K562 (cell line): Measurements from ENCODE around the gene SCRN1. TPM values are rescaled to one million over a fixed set of nuclear protein-coding genes. Genes with fewer than 3 reads are reported as not detected.
A peak's percentile ranks its signal among the peaks of the same experiment; 100 is the strongest.

Experiments used
- ATAC-seq: fragments of 200-7000 bp; cut with Tn5 transposase; 3 replicates; pipeline ENCODE4 v1.9.1; 2020; ENCODE audit warnings: moderate library complexity
- BruUV-seq: library from RNA; stranded (reverse); fragments of 400-500 nt; replicated peaks from 2 replicates; lab custom pipeline; 2021; lab: Mats Ljungman, UMichigan
- CTCF ChIA-PET: fragments of 300-600 bp; formaldehyde crosslinking; extraction: SDS; loops from one replicate; lab custom pipeline; 2021; ENCODE audit warnings: low intra/inter-chr PET ratio; lab: Yijun Ruan, JAX
- POLR2A ChIA-PET: fragments of 300-600, 350-650 bp; sonication (Branson Sonifier 250); formaldehyde crosslinking; extraction: SDS; loops from one replicate; lab custom pipeline; 2021; ENCODE audit warnings: antibody characterized with exemption, inconsistent platforms; lab: Yijun Ruan, JAX
- DNase-seq, 4 experiments: peaks; one replicate each; pipeline versions ENCODE4 v3.0.0 to v3.0.0-alpha.2; 2011 to 2018; ENCODE audit warnings: low spot score in 3 of 4, mixed read lengths in 3 of 4; ENCODE audit errors: extremely low read depth in 1 of 4
- FAIRE-seq: peaks from 2 replicates; lab custom pipeline; 2011; peaks lifted over from hg19 to GRCh38; lab: Jason Lieb, UNC
- H2AFZ ChIP-seq: 2 replicates; pipeline ENCODE4 v1.6.0; 2011; ENCODE audit warnings: low read depth, low read length, control low read depth, inconsistent platforms
- H3K27ac ChIP-seq: fragments of 200-600 bp; 3 replicates; pipeline ENCODE4 v1.8.0; 2011; ENCODE audit warnings: low read depth, mild to moderate bottlenecking, control low read depth, inconsistent platforms, low read length, moderate library complexity, mixed read lengths; ENCODE audit errors: extremely low read depth
- H3K27me3 ChIP-seq, 2 experiments: fragments of 300-600 bp in 1 of 2; 2 replicates in 1 of 2; 3 replicates in 1 of 2; pipeline versions ENCODE4 v1.6.0 to v1.8.0; 2011; ENCODE audit warnings: inconsistent platforms in 2 of 2, low read length in 2 of 2, mild to moderate bottlenecking in 1 of 2, mixed read lengths in 1 of 2, moderate library complexity in 1 of 2; ENCODE audit not compliant: control insufficient read depth in 2 of 2, insufficient read depth in 2 of 2
- H3K36me3 ChIP-seq: fragments of 300-600 bp; 3 replicates; pipeline ENCODE4 v1.8.0; 2011; ENCODE audit warnings: mild to moderate bottlenecking, low read length, inconsistent platforms; ENCODE audit not compliant: control insufficient read depth, insufficient read depth
- H3K4me1 ChIP-seq, 2 experiments: fragments of 200-600 bp in 1 of 2; replicated peaks in 1 of 2; 2 replicates in 1 of 2; 3 replicates in 1 of 2; pipeline versions ENCODE4 v1.5.1 to v1.8.0; 2011; ENCODE audit warnings: inconsistent platforms in 2 of 2, low read length in 2 of 2, mild to moderate bottlenecking in 1 of 2, mixed read lengths in 1 of 2, moderate library complexity in 1 of 2; ENCODE audit not compliant: control insufficient read depth in 2 of 2, insufficient read depth in 2 of 2
- H3K4me2 ChIP-seq: 2 replicates; pipeline ENCODE4 v1.6.1; 2011; ENCODE audit warnings: low read length, control low read depth, inconsistent platforms, mixed read lengths; ENCODE audit not compliant: insufficient read depth
- H3K4me3 ChIP-seq: fragments of 200-600 bp; sonication (generic), shearing (Covaris generic); 2 replicates; pipeline ENCODE4 v1.5.1; 2016; ENCODE audit warnings: control low read depth, inconsistent platforms
- H3K79me2 ChIP-seq: fragments of 200-600 bp; 3 replicates; pipeline ENCODE4 v1.8.0; 2011; ENCODE audit warnings: low read length, inconsistent platforms; ENCODE audit not compliant: control insufficient read depth, insufficient read depth
- H3K9ac ChIP-seq, 2 experiments: 2 replicates each; pipeline versions ENCODE4 v1.6.0 to v1.6.1; 2011; ENCODE audit warnings: low read depth in 2 of 2, low read length in 2 of 2, control low read depth in 1 of 2, inconsistent platforms in 1 of 2, mild to moderate bottlenecking in 1 of 2, mixed read lengths in 1 of 2; ENCODE audit not compliant: insufficient read depth in 1 of 2
- H3K9me1 ChIP-seq: one replicate; pipeline ENCODE4 v1.6.0; 2011; ENCODE audit warnings: inconsistent platforms, mild to moderate bottlenecking, low read length, moderate library complexity; ENCODE audit not compliant: control insufficient read depth, insufficient read depth
- H3K9me3 ChIP-seq: replicated peaks from 2 replicates; pipeline ENCODE4 v1.5.1; 2011; ENCODE audit warnings: low read depth, low read length, inconsistent platforms; ENCODE audit not compliant: control insufficient read depth, insufficient read depth
- H4K20me1 ChIP-seq: replicated peaks from 2 replicates; pipeline ENCODE4 v1.6.1; 2011; ENCODE audit warnings: low read length, inconsistent platforms, mixed read lengths; ENCODE audit not compliant: control insufficient read depth, insufficient read depth
- C11orf30 ChIP-seq: fragments of 450-650 bp; IDR thresholded peaks from 2 replicates; pipeline ENCODE4 v1.6.1; 2016; ENCODE audit warnings: low read depth, mild to moderate bottlenecking
- CBFA2T3 ChIP-seq: fragments of 450-650 bp; IDR thresholded peaks from 2 replicates; pipeline ENCODE4 v1.6.1; 2017
- ETV6 ChIP-seq, 3 experiments: fragments of 150-350 bp in 1 of 3; sonication (generic) in 1 of 3; formaldehyde crosslinking in 1 of 3; IDR thresholded peaks; 2 replicates each; pipeline versions ENCODE4 v1.6.1 to v1.8.0; 2014 to 2022; ENCODE audit warnings: borderline replicate concordance in 2 of 3, low read depth in 2 of 3, antibody characterized with exemption in 1 of 3, low read length in 1 of 3, mild to moderate bottlenecking in 1 of 3, missing genetic modification reagents in 1 of 3
- MYC ChIP-seq, 2 experiments: fragments of 250-450 bp in 1 of 2; sonication (Bioruptor Pico) in 1 of 2; IDR thresholded peaks; 2 replicates each; pipeline versions ENCODE4 v1.5.1 to v1.6.1; 2012 to 2021; ENCODE audit warnings: low read depth in 2 of 2, borderline replicate concordance in 1 of 2, improper control_type of control experiment in 1 of 2, low read length in 1 of 2, mild to moderate bottlenecking in 1 of 2, moderate library complexity in 1 of 2
- TCFL5 ChIP-seq: fragments of 250-450 bp; sonication (Bioruptor Pico); conservative IDR thresholded peaks from 2 replicates; pipeline ENCODE4 v1.6.1; 2021; ENCODE audit warnings: mild to moderate bottlenecking, moderate library complexity, matching md5 sums
- ZNF316 ChIP-seq: fragments of 450-650 bp; IDR thresholded peaks from 2 replicates; pipeline ENCODE4 v1.6.1; 2016
- ZNF609 ChIP-seq: sonication (generic); formaldehyde crosslinking; IDR thresholded peaks from 2 replicates; pipeline ENCODE4 v1.8.1; 2023; ENCODE audit warnings: missing genetic modification reagents, mild to moderate bottlenecking, borderline replicate concordance
- WGBS: fragments of 100-300 bp; shearing (Covaris generic); methylation state at CpG from one replicate; pipeline ENCODE4 v1.1.6; 2016; ENCODE audit warnings: low coverage, mixed read lengths; ENCODE audit not compliant: insufficient coverage; ENCODE audit errors: missing lambda C conversion rate; 5-methylcytosine and 5-hydroxymethylcytosine counted together
- in situ Hi-C: fragments of 300-500 bp; cut with MboI; formaldehyde crosslinking; loops from 4 replicates; pipeline ENCODE4 v1.15.0; 2018; ENCODE audit warnings: inconsistent platforms, mixed read lengths
- intact Hi-C: fragments of 100-400 bp; cut with micrococcal nuclease; formaldehyde crosslinking; loops from 2 replicates; pipeline ENCODE4 v1.14.2; 2022
- polyA plus RNA-seq, 8 experiments: library from polyadenylated mRNA; depleted of rRNA in 4 of 8; stranded (reverse) in 5 of 8; unstranded in 3 of 8; fragments of >200 nt; fragmentation: Nextera tagmentation in 2 of 8; fragmentation: Illumina TruSeq in 1 of 8; extraction: Ambion mirVana in 2 of 8; extraction: Trizol in 1 of 8; gene quantifications; 2 replicates each; pipeline versions ENCODE4 v1.2.1 to v1.2.3, GENCODE V29; 2011 to 2014; ENCODE audit warnings: inconsistent platforms in 1 of 8, missing spikeins in 1 of 8
- total RNA-seq, 7 experiments: library from RNA; depleted of rRNA in 6 of 7; stranded (reverse); fragments of >200 nt in 6 of 7; fragmentation: Illumina TruSeq in 2 of 7; extraction: Trizol in 2 of 7; gene quantifications; 2 replicates each; pipeline versions ENCODE4 v1.2.1 to v1.2.3, GENCODE V29; 2011 to 2021; ENCODE audit warnings: low replicate concordance in 1 of 7

SCRN1 gene
- total and polyA plus RNA-seq, 9 of the 15 experiments (the other 6 are each of a cell fraction or from before 2014, with no cell fraction given) = 0.13 to 1.4 (median 0.20) TPM

DNA sequence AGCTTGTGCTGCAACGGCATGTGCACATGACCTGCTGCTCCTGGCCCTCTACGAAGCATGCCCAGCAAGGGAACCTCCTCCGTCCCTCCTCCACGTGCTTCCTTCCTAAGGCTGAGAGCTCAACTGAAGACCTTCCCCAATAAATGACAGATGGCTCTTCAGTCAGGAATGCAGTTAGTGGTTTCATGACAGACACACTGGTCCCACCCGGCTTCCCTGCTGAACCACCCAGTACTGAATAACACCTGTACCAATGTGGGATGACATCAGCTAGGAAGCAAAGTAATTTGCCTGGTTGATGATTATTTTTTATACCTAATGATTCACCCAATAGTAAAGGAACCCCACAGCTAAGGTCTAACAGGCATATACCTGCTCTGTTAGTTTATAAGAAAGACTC, 69.1 kb downstream of the SCRN1 start (continued):
- no peak for TF ChIP-seq ZNF609 (CRISPR knock-in tag)

DNA sequence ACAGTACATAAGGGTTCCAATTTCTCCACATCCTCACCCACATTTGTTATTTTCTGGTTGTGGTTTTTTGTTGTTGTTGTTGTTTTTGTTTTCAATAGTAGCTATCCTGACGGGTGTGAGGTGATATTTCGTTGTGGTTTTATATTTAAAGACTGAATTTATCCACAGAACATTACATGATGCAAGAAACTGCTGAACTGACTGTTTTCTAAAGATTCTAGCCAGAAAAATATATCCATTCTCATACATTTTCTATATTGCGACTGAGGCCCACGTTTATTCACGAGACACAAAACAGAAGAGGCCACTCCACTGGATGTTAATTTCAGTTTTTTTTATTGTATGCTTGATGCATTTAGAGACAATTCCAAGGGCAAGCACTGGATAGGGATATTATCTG, 69.8 kb downstream of the SCRN1 start:
- no peak for FAIRE-seq
- no peak overlapping the region for H3K4me3 ChIP-seq
- CTCF ChIA-PET = no interaction called here
- peaks cover 2 to 3% of the 10 kb centered on the region in 2 experiments; a peak in 3 of 5 replicates for H3K4me1 ChIP-seq
- in situ Hi-C loops (loop anchor here (10.0 kb wide), 1 partner anchor 285 kb away; no protein-coding TSS in a partner anchor), intact Hi-C loops (loop anchor here (2.0 kb wide), 1 partner anchor 41 kb away; no protein-coding TSS in a partner anchor)
- WGBS = 27% methylated on average over 5 of the region's 5 CpGs
- H3K9ac ChIP-seq = no peak overlapping the region
- no peaks in the 10 kb centered on the region for H3K9me3 ChIP-seq
- 0 out of 2 replicates have a peak, but pooled peaks cover 3% of the 10 kb centered on the region for H4K20me1 ChIP-seq
- no peak for TF ChIP-seq ETV6 (IDR thresholded peaks at IDR 0.05; ENCODE audit: borderline replicate concordance in 1 of 2, low read depth in 2 of 2, low read length in 1 of 2)
- no peak for TF ChIP-seq ETV6 (CRISPR knock-in tag; IDR thresholded peaks at IDR 0.05; ENCODE audit: borderline replicate concordance)
- no peak for TF ChIP-seq TCFL5 (CRISPR knock-in tag)
- no peak for TF ChIP-seq MYC (IDR thresholded peaks at IDR 0.05; ENCODE audit: low read depth, low read length)
- TF ChIP-seq MYC (CRISPR knock-in tag; IDR thresholded peaks at IDR 0.05; ENCODE audit: borderline replicate concordance, low read depth) = no peak
- peak; percentile 59 for TF ChIP-seq ZNF316
- no peak for TF ChIP-seq CBFA2T3
- peak; percentile 17; the same call in 1 of the 2 replicates for TF ChIP-seq C11orf30
- no peaks in the 10 kb centered on the region for H3K9me1 ChIP-seq
- BruUV-seq = no TSS peak
- H3K36me3 ChIP-seq = no peaks in the 10 kb centered on the region
- ATAC-seq = no peak
- POLR2A ChIA-PET = no interaction called here
- H3K79me2 ChIP-seq = no peaks in the 10 kb centered on the region
- no peak for DNase-seq
- no peak overlapping the region for H2AFZ ChIP-seq
- no peak overlapping the region for H3K27ac ChIP-seq
- no peak overlapping the region for H3K4me2 ChIP-seq
- peaks cover 6 to 27% of the 10 kb centered on the region in 2 experiments; a peak in 2 of 5 replicates for H3K27me3 ChIP-seq
